Psoas muscle (tissue), 8 donors: Measurements from ENCODE around the gene LPP. TPM values are rescaled to one million over a fixed set of nuclear protein-coding genes. Genes with fewer than 3 reads are reported as not detected.

Source experiments
- ATAC-seq, 4 donors: fragments of 200-7000 bp; cut with Tn5 transposase; one replicate each; pipeline ENCODE4 v1.9.1; 2020; ENCODE audit warnings: moderate library complexity in 3 of 4, mild to moderate bottlenecking in 2 of 4
- DNase-seq, 2 donors: peaks; one replicate each; pipeline ENCODE4 v3.0.0-alpha.2; 2020
- H3K27ac ChIP-seq: fragments of 200-600 bp; one replicate; pipeline ENCODE4 v1.8.0; 2022
- H3K27me3 ChIP-seq, 3 donors: fragments of 200-600 bp in 1 of 3; one replicate each; pipeline versions ENCODE4 v1.6.1 to v1.8.0; 2013 to 2022; ENCODE audit warnings: low read length in 2 of 3, mild to moderate bottlenecking in 2 of 3, moderate library complexity in 1 of 3; ENCODE audit not compliant: insufficient read depth in 3 of 3
- H3K36me3 ChIP-seq, 2 donors: fragments of 200-600 bp in 1 of 2; one replicate each; pipeline versions ENCODE4 v1.6.1 to v1.8.0; 2013 to 2022; ENCODE audit warnings: low read depth in 1 of 2, mild to moderate bottlenecking in 1 of 2, moderate library complexity in 1 of 2; ENCODE audit not compliant: insufficient read depth in 1 of 2
- H3K4me1 ChIP-seq: fragments of 200-600 bp; one replicate; pipeline ENCODE4 v1.8.0; 2022
- H3K4me3 ChIP-seq: fragments of 200-600 bp; one replicate; pipeline ENCODE4 v1.8.0; 2022; ENCODE audit warnings: mild to moderate bottlenecking
- H3K9me3 ChIP-seq: fragments of 200-600 bp; one replicate; pipeline ENCODE4 v1.8.0; 2022
- CTCF ChIP-seq: fragments of 200-600 bp; IDR thresholded peaks from one replicate; pipeline ENCODE4 v1.8.0; 2022; ENCODE audit warnings: antibody characterized with exemption
- WGBS, 3 donors: extraction: QIAGEN DNeasy Blood & Tissue Kit; methylation state at CpG; one replicate each; pipeline versions ENCODE4 v1.1.6 to v1.1.7; 2013; 5-methylcytosine and 5-hydroxymethylcytosine counted together
- intact Hi-C, 2 donors: fragments of 100-400 bp; cut with DNase I; formaldehyde crosslinking; loops; one replicate each; pipeline versions ENCODE4 v1.11.0 to v1.14.2; 2022
- polyA plus RNA-seq, 3 donors: library from polyadenylated mRNA; stranded (reverse); fragments of 200-250 nt; gene quantifications; one replicate each; pipeline ENCODE4 v1.2.3, GENCODE V29; 2013
- total RNA-seq, 4 donors: library from RNA; stranded (reverse); fragmentation: NEBNext Ultra II Directional in 2 of 4; extraction: Animal tissue kit (Norgen Biotek cat#: 25700) in 2 of 4; gene quantifications; one replicate each; pipeline versions ENCODE4 v1.2.1 to v1.2.4, GENCODE V29; 2021 to 2023
- donor health status: healthy with polysubstance abuse.
- donor health status: DM: no; HTN: no; CAD: no; lungs with moderate emphysema.
- donor health status: Bipolar disorder and iron deficiency.
- donor health status: healthy.
- donor health status: DM: yes; HTN: yes; CAD: no.
- donor health status: DM: no; HTN: no; CAD: no.
- donor health status: DM: no; HTN: no; CAD: no.
- donor health status: DM: yes; HTN: yes; CAD: no.

The LPP gene
- total and polyA plus RNA-seq, 7 donors, result 2.6 to 80.3 (median 42.8) TPM

- no peaks in the 10 kb centered on the region for H3K27me3 ChIP-seq
- H3K4me3 ChIP-seq, result no peak overlapping the region
- 95 to 100% (median 100%) methylated on average over 1 of the region's 3 CpGs for WGBS, 3 donors
- no peak for TF ChIP-seq CTCF
- no peaks in the 10 kb centered on the region for H3K36me3 ChIP-seq
- intact Hi-C loops, result no loop called here
- no peak overlapping the region for H3K27ac ChIP-seq
- H3K9me3 ChIP-seq, result no peaks in the 10 kb centered on the region
- ATAC-seq (no peak), DNase-seq (no peak)
- H3K4me1 ChIP-seq, result peaks cover 29% of the 10 kb centered on the region
Measured at GRCh38 chr3:188577539-188577938, 423.6 kb downstream of the LPP start.

- peak overlapping the region; percentile 48 for H3K27ac ChIP-seq
- ATAC-seq (peak; percentile 63 to 87 (median 78)), DNase-seq (peak; percentile 50 to 77)
- H3K9me3 ChIP-seq, result no peaks in the 10 kb centered on the region
- H3K4me3 ChIP-seq, result no peak overlapping the region
- H3K4me1 ChIP-seq, result peaks cover 34% of the 10 kb centered on the region
- 29 to 37% (median 37%) methylated on average over 6 of the region's 6 CpGs for WGBS, 3 donors
- intact Hi-C loops, result no loop called here
- no peaks in the 10 kb centered on the region for H3K27me3 ChIP-seq
- no peak for TF ChIP-seq CTCF
- H3K36me3 ChIP-seq, result no peaks in the 10 kb centered on the region
Measured at GRCh38 chr3:188578576-188579363, 424.8 kb downstream of the LPP start.

GRCh38 chr3:188580223-188580622 lies 426.3 kb downstream of the LPP start:
- no peak for TF ChIP-seq CTCF
- 86 to 93% (median 93%) methylated on average over 1 of the region's 1 CpG for WGBS, 3 donors
- H3K4me1 ChIP-seq, result peaks cover 39% of the 10 kb centered on the region
- DNase-seq (no peak), ATAC-seq (no peak)
- intact Hi-C loops, result loop anchor here in 1 of 2 donors (5.0 to 10.0 kb wide), 3 partner anchors 308 to 835 kb away; partner anchors contain the start of gene BCL6
- no peaks in the 10 kb centered on the region for H3K27me3 ChIP-seq
- no peaks in the 10 kb centered on the region for H3K9me3 ChIP-seq
- H3K36me3 ChIP-seq, result no peaks in the 10 kb centered on the region
- H3K4me3 ChIP-seq, result no peak overlapping the region
- H3K27ac ChIP-seq, result no peak overlapping the region

- no peaks in the 10 kb centered on the region for H3K27me3 ChIP-seq
- ATAC-seq, result no peak
- H3K36me3 ChIP-seq, result no peaks in the 10 kb centered on the region
- peak overlapping the region; percentile 19 for H3K27ac ChIP-seq
- 91 to 100% (median 91%) methylated on average over 1 of the region's 1 CpG for WGBS, 3 donors
- no peak overlapping the region for H3K4me3 ChIP-seq
- intact Hi-C loops, result loop anchor here in 1 of 2 donors (5.0 to 10.0 kb wide), 3 partner anchors 308 to 836 kb away; partner anchors contain the start of gene BCL6
- DNase-seq, result no peak
- no peak for TF ChIP-seq CTCF
- no peaks in the 10 kb centered on the region for H3K9me3 ChIP-seq
- H3K4me1 ChIP-seq, result peaks cover 43% of the 10 kb centered on the region
Measured at GRCh38 chr3:188580659-188581058, 426.7 kb downstream of the LPP start.
